Measurements from ENCODE around the gene SPEM3. TPM values are rescaled to one million over a fixed set of nuclear protein-coding genes. Genes with fewer than 3 reads are reported as not detected.

SPEM3 gene
- total and polyA plus RNA-seq, 9 donors, result not detected

GRCh38 chr17:7459961-7460545 lies 31.4 kb downstream of the SPEM3 start:
- DNase-seq, result no peak

DNA sequence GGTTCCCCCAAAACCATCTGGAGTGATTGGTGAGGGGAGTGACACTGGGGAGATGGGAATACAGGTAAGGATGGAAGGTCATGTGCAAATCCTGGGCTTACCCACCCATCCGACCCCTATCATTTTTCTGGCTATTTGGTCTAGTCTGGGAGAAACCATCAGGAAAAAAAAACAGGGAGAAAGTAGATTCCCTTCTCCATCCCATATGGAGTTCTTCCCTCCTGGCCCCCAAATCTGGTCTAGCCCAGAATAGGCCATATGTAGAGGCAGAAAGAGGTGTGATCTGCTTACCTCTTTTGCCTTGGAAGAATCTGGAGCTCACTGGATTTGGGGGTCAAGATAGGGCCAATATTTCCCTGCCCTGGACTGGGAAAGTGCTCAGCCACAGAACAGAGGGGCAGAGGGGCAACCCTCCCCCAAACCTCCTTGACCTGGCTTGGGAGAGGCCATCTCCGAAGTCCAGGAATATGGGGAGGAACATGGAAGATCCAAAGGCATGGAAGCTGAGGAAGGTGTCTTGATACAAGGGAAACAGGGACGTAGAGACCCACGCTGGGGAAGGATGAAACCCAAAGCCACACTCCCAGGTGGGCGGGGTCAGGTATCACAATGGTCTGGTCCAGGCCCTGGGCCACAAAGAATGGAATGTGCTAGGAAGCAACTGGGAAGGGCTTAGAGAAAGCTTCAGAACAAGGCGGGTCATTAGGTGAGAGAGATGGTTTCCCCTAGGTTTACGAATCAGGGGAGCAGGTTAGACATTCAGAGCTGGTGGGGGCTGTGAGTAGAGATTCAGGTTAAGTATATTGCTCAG lies 32.4 kb downstream of the SPEM3 start:
- no peaks in the 10 kb centered on the region for H3K36me3 ChIP-seq
- no peak overlapping the region for H3K4me3 ChIP-seq
- H3K9me3 ChIP-seq, result no peaks in the 10 kb centered on the region
- H3K4me1 ChIP-seq (ENCODE audit: insufficient read depth), result peaks cover 2% of the 10 kb centered on the region
- H3K27me3 ChIP-seq, result no peaks in the 10 kb centered on the region
- TF ChIP-seq POLR2A (IDR thresholded peaks at IDR 0.05) (no peak), EP300 (IDR thresholded peaks at IDR 0.05) (no peak)
- TF ChIP-seq, protein P1, sequence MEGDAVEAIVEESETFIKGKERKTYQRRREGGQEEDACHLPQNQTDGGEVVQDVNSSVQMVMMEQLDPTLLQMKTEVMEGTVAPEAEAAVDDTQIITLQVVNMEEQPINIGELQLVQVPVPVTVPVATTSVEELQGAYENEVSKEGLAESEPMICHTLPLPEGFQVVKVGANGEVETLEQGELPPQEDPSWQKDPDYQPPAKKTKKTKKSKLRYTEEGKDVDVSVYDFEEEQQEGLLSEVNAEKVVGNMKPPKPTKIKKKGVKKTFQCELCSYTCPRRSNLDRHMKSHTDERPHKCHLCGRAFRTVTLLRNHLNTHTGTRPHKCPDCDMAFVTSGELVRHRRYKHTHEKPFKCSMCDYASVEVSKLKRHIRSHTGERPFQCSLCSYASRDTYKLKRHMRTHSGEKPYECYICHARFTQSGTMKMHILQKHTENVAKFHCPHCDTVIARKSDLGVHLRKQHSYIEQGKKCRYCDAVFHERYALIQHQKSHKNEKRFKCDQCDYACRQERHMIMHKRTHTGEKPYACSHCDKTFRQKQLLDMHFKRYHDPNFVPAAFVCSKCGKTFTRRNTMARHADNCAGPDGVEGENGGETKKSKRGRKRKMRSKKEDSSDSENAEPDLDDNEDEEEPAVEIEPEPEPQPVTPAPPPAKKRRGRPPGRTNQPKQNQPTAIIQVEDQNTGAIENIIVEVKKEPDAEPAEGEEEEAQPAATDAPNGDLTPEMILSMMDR (IDR thresholded peaks at IDR 0.05), result no peak
- no peak overlapping the region for H3K27ac ChIP-seq
- WGBS, 3 donors, result 90 to 95% (median 91%) methylated on average over 7 of the region's 7 CpGs
- DNase-seq, result no peak
- intact Hi-C loops (cut with DNase I), result no loop called here

More at GRCh38 chr17:7459961-7460545, 31.4 kb downstream of the SPEM3 start:
- H3K4me1 ChIP-seq (ENCODE audit: insufficient read depth), result peaks cover 2% of the 10 kb centered on the region
- no peaks in the 10 kb centered on the region for H3K27me3 ChIP-seq
- TF ChIP-seq, protein P1 (IDR thresholded peaks at IDR 0.05), result no peak
- TF ChIP-seq EP300 (IDR thresholded peaks at IDR 0.05) (no peak), POLR2A (IDR thresholded peaks at IDR 0.05) (no peak)
- no peaks in the 10 kb centered on the region for H3K36me3 ChIP-seq
- no peak overlapping the region for H3K27ac ChIP-seq
- no peak overlapping the region for H3K4me3 ChIP-seq
- H3K9me3 ChIP-seq, result no peaks in the 10 kb centered on the region
- WGBS, 3 donors, result 67 to 71% (median 71%) methylated on average over 3 of the region's 3 CpGs
- intact Hi-C loops (cut with DNase I), result loop anchor here in 1 of 4 donors (1.0 kb wide), 1 partner anchor 21 kb away; the partner anchor contains the start of gene FGF11

GRCh38 chr17:7462474-7463371 lies 34.1 kb downstream of the SPEM3 start:
- intact Hi-C loops (cut with DNase I), result no loop called here
- Histone ChIP-seq H3K4me3 (no peak overlapping the region), H3K4me1 (ENCODE audit: insufficient read depth) (peaks cover 2% of the 10 kb centered on the region), H3K27ac (no peak overlapping the region), H3K9me3 (no peaks in the 10 kb centered on the region), H3K27me3 (no peaks in the 10 kb centered on the region), H3K36me3 (no peaks in the 10 kb centered on the region)
- 85 to 87% (median 86%) methylated on average over 44 of the region's 44 CpGs for WGBS, 3 donors
- DNase-seq, result peak in 2 of 5 donors; percentile 42 to 51
- TF ChIP-seq, protein P1 (IDR thresholded peaks at IDR 0.05), result no peak
- TF ChIP-seq POLR2A (IDR thresholded peaks at IDR 0.05), result no peak

DNA sequence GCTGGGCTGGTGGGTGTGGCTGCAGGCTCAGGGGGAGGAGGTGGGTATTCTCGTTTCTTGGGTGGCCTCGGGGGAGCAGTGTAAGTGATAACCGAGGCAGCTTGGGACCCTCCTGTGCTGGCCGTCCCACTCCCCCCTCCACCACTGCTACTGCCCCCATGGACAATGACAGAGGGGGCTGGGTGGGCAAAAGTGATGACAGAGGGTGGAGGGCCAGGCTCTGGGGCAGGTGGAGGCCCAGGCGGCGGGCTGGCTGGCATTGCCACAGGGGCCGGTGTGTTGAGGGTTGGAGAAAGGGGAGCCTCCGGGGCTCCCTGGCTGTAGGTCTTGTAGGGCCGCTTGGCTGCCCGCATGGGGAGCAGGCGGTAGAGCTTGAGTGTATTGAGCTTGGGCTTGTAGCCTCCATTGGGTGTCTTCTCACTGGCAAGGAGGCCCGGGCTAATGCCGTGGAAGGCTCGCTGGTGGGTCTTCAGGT lies 34.8 kb downstream of the SPEM3 start:
- H3K36me3 ChIP-seq, result no peaks in the 10 kb centered on the region
- TF ChIP-seq POLR2A (IDR thresholded peaks at IDR 0.05) (no peak), EP300 (IDR thresholded peaks at IDR 0.05) (no peak)
- TF ChIP-seq, protein P1 (IDR thresholded peaks at IDR 0.05), result no peak
- 78 to 86% (median 81%) methylated on average over 14 of the region's 14 CpGs for WGBS, 3 donors

More for the DNA sequence above, 34.8 kb downstream of the SPEM3 start:
- Histone ChIP-seq H3K4me3 (no peak overlapping the region), H3K27me3 (no peaks in the 10 kb centered on the region), H3K4me1 (ENCODE audit: insufficient read depth) (peaks cover 2% of the 10 kb centered on the region), H3K9me3 (no peaks in the 10 kb centered on the region), H3K27ac (no peak overlapping the region)
- no peak for DNase-seq
- intact Hi-C loops (cut with DNase I), result no loop called here

All from ovary (tissue), 9 donors.